ENCODE data around the gene HCFC1.

HCFC1 gene

GRCh38 chrX:153971450-153972367 is at the start of gene HCFC1:
TSS of gene HCFC1 (minus strand) at chrX:153971818. CDS start at chrX:153970840, 978 bp downstream.
- Histone ChIP-seq H3K27me3 (ENCODE audit: control insufficient read depth in 1 of 2, insufficient read depth in 2 of 2, low read length in 2 of 2) (no peaks in the 10 kb centered on the region), H3K4me3 (ENCODE audit: low read depth in 1 of 2, low read length in 2 of 2) (peak within 1 kb of the TSS; percentile 93 to 94), H3K9me3 (ENCODE audit: low read length) (peaks cover 4% of the 10 kb centered on the region), H3K27ac (ENCODE audit: low read depth, low read length) (peak within 1 kb of the TSS; percentile 90), H3K4me1 (ENCODE audit: insufficient read depth, low read length) (peaks cover 41% of the 10 kb centered on the region), H3K9ac (ENCODE audit: low read length) (peak within 1 kb of the TSS; percentile 96), H3K36me3 (ENCODE audit: insufficient read depth, low read length) (no peaks in the 10 kb centered on the region)

GRCh38 chrX:154021131-154021611 is 49.6 kb upstream of the HCFC1 start:
- H3K4me1 ChIP-seq (ENCODE audit: insufficient read depth, low read length) = peaks cover 16% of the 10 kb centered on the region
- no peaks in the 10 kb centered on the region for H3K9me3 ChIP-seq (ENCODE audit: low read length)
- H3K27me3 ChIP-seq (ENCODE audit: control insufficient read depth in 1 of 2, insufficient read depth in 2 of 2, low read length in 2 of 2) = no peaks in the 10 kb centered on the region
- no peak overlapping the region for H3K27ac ChIP-seq (ENCODE audit: low read depth, low read length)
- no peaks in the 10 kb centered on the region for H3K36me3 ChIP-seq (ENCODE audit: insufficient read depth, low read length)
- H3K4me3 ChIP-seq (ENCODE audit: low read depth in 1 of 2, low read length in 2 of 2) = no peak overlapping the region
- H3K9ac ChIP-seq (ENCODE audit: low read length) = no peak overlapping the region

- Histone ChIP-seq H3K36me3 (ENCODE audit: insufficient read depth, low read length) (peaks cover 5% of the 10 kb centered on the region), H3K9ac (ENCODE audit: low read length) (no peak overlapping the region), H3K4me1 (ENCODE audit: insufficient read depth, low read length) (peaks cover 16% of the 10 kb centered on the region), H3K9me3 (ENCODE audit: low read length) (no peaks in the 10 kb centered on the region), H3K4me3 (ENCODE audit: low read depth in 1 of 2, low read length in 2 of 2) (peak overlapping the region in 1 of 2 donors; percentile 45), H3K27ac (ENCODE audit: low read depth, low read length) (peak overlapping the region; percentile 53), H3K27me3 (ENCODE audit: control insufficient read depth in 1 of 2, insufficient read depth in 2 of 2, low read length in 2 of 2) (peaks cover 0 to 5% of the 10 kb centered on the region in 2 donors)
These were observed 49.0 kb upstream of the HCFC1 start for GRCh38 chrX:154020536-154021115.

- H3K27ac ChIP-seq (ENCODE audit: low read depth, low read length) = peak within 1 kb of the TSS; percentile 71
- H3K27me3 ChIP-seq (ENCODE audit: control insufficient read depth in 1 of 2, insufficient read depth in 2 of 2, low read length in 2 of 2) = peaks cover 0 to 12% of the 10 kb centered on the region in 2 donors
- peak within 1 kb of the TSS; percentile 15 for H3K9ac ChIP-seq (ENCODE audit: low read length)
- peak within 1 kb of the TSS; percentile 31 to 45 for H3K4me3 ChIP-seq (ENCODE audit: low read depth in 1 of 2, low read length in 2 of 2)
- no peaks in the 10 kb centered on the region for H3K9me3 ChIP-seq (ENCODE audit: low read length)
- peaks cover 5% of the 10 kb centered on the region for H3K36me3 ChIP-seq (ENCODE audit: insufficient read depth, low read length)
- peaks cover 16% of the 10 kb centered on the region for H3K4me1 ChIP-seq (ENCODE audit: insufficient read depth, low read length)
These were observed 48.3 kb upstream of the HCFC1 start, which contains the start of gene IRAK1 for GRCh38 chrX:154019633-154020528. TSS of gene IRAK1 (minus strand) at chrX:154019902. CDS start at chrX:154019812, 90 bp downstream.

GRCh38 chrX:154019061-154019621 is 47.5 kb upstream of the HCFC1 start:
- H3K27ac ChIP-seq (ENCODE audit: low read depth, low read length) = peak overlapping the region; percentile 71
- peak overlapping the region; percentile 31 to 43 for H3K4me3 ChIP-seq (ENCODE audit: low read depth in 1 of 2, low read length in 2 of 2)
- H3K27me3 ChIP-seq (ENCODE audit: control insufficient read depth in 1 of 2, insufficient read depth in 2 of 2, low read length in 2 of 2) = peaks cover 0 to 16% of the 10 kb centered on the region in 2 donors
- peak overlapping the region; percentile 15 for H3K9ac ChIP-seq (ENCODE audit: low read length)
- peaks cover 16% of the 10 kb centered on the region for H3K4me1 ChIP-seq (ENCODE audit: insufficient read depth, low read length)
- H3K9me3 ChIP-seq (ENCODE audit: low read length) = no peaks in the 10 kb centered on the region
- H3K36me3 ChIP-seq (ENCODE audit: insufficient read depth, low read length) = peaks cover 5% of the 10 kb centered on the region

- H3K27ac ChIP-seq (ENCODE audit: low read depth, low read length) = peak overlapping the region; percentile 71
- H3K4me1 ChIP-seq (ENCODE audit: insufficient read depth, low read length) = peaks cover 16% of the 10 kb centered on the region
- peak overlapping the region; percentile 15 for H3K9ac ChIP-seq (ENCODE audit: low read length)
- H3K27me3 ChIP-seq (ENCODE audit: control insufficient read depth in 1 of 2, insufficient read depth in 2 of 2, low read length in 2 of 2) = peaks cover 0 to 21% of the 10 kb centered on the region in 2 donors
- H3K9me3 ChIP-seq (ENCODE audit: low read length) = no peaks in the 10 kb centered on the region
- H3K4me3 ChIP-seq (ENCODE audit: low read depth in 1 of 2, low read length in 2 of 2) = peak overlapping the region; percentile 31 to 43
- H3K36me3 ChIP-seq (ENCODE audit: insufficient read depth, low read length) = peaks cover 5% of the 10 kb centered on the region
These were observed 47.0 kb upstream of the HCFC1 start for GRCh38 chrX:154018518-154019060.

GRCh38 chrX:154017766-154018517 is 46.3 kb upstream of the HCFC1 start:
- H3K4me3 ChIP-seq (ENCODE audit: low read depth in 1 of 2, low read length in 2 of 2) = no peak overlapping the region

GRCh38 chrX:154016366-154017076 is 44.9 kb upstream of the HCFC1 start:
- no peak overlapping the region for H3K27ac ChIP-seq (ENCODE audit: low read depth, low read length)
- H3K9me3 ChIP-seq (ENCODE audit: low read length) = no peaks in the 10 kb centered on the region
- peaks cover 16% of the 10 kb centered on the region for H3K4me1 ChIP-seq (ENCODE audit: insufficient read depth, low read length)
- peaks cover 0 to 21% of the 10 kb centered on the region in 2 donors for H3K27me3 ChIP-seq (ENCODE audit: control insufficient read depth in 1 of 2, insufficient read depth in 2 of 2, low read length in 2 of 2)
- H3K9ac ChIP-seq (ENCODE audit: low read length) = no peak overlapping the region
- no peak overlapping the region for H3K4me3 ChIP-seq (ENCODE audit: low read depth in 1 of 2, low read length in 2 of 2)
- H3K36me3 ChIP-seq (ENCODE audit: insufficient read depth, low read length) = peaks cover 5% of the 10 kb centered on the region

More at GRCh38 chrX:154017766-154018517, 46.3 kb upstream of the HCFC1 start:
- H3K9ac ChIP-seq (ENCODE audit: low read length) = no peak overlapping the region
- H3K9me3 ChIP-seq (ENCODE audit: low read length) = no peaks in the 10 kb centered on the region
- H3K4me1 ChIP-seq (ENCODE audit: insufficient read depth, low read length) = peaks cover 16% of the 10 kb centered on the region
- H3K27me3 ChIP-seq (ENCODE audit: control insufficient read depth in 1 of 2, insufficient read depth in 2 of 2, low read length in 2 of 2) = peaks cover 0 to 21% of the 10 kb centered on the region in 2 donors
- no peak overlapping the region for H3K27ac ChIP-seq (ENCODE audit: low read depth, low read length)
- H3K36me3 ChIP-seq (ENCODE audit: insufficient read depth, low read length) = peaks cover 5% of the 10 kb centered on the region

- no peak overlapping the region for H3K4me3 ChIP-seq (ENCODE audit: low read depth in 1 of 2, low read length in 2 of 2)
- no peaks in the 10 kb centered on the region for H3K9me3 ChIP-seq (ENCODE audit: low read length)
- peaks cover 5% of the 10 kb centered on the region for H3K36me3 ChIP-seq (ENCODE audit: insufficient read depth, low read length)
- peaks cover 9% of the 10 kb centered on the region for H3K4me1 ChIP-seq (ENCODE audit: insufficient read depth, low read length)
- no peak overlapping the region for H3K9ac ChIP-seq (ENCODE audit: low read length)
- peaks cover 0 to 21% of the 10 kb centered on the region in 2 donors for H3K27me3 ChIP-seq (ENCODE audit: control insufficient read depth in 1 of 2, insufficient read depth in 2 of 2, low read length in 2 of 2)
- H3K27ac ChIP-seq (ENCODE audit: low read depth, low read length) = no peak overlapping the region
These were observed 44.1 kb upstream of the HCFC1 start for GRCh38 chrX:154015581-154016264.

Measured in muscle layer of colon (tissue), 2 donors.